Left ventricle myocardium inferior (tissue), 1 donor: ENCODE results near the gene WDR36. TPM values are rescaled to one million over a fixed set of nuclear protein-coding genes. Genes with fewer than 3 reads are reported as not detected.

Experiments used
- DNase-seq: peaks from one replicate; pipeline ENCODE4 v3.0.0-alpha.2; 2020
- H3K27ac ChIP-seq: fragments of 200-600 bp; replicated peaks from 2 replicates; pipeline ENCODE4 v1.8.0; 2021
- H3K27me3 ChIP-seq: fragments of 200-600 bp; 2 replicates; pipeline ENCODE4 v1.8.0; 2021; ENCODE audit warnings: low read depth
- H3K36me3 ChIP-seq: fragments of 200-600 bp; 2 replicates; pipeline ENCODE4 v1.8.0; 2021
- H3K4me1 ChIP-seq: fragments of 200-600 bp; 2 replicates; pipeline ENCODE4 v1.8.0; 2021
- H3K4me3 ChIP-seq: fragments of 200-600 bp; 2 replicates; pipeline ENCODE4 v1.8.0; 2021; ENCODE audit warnings: mild to moderate bottlenecking, moderate library complexity
- H3K9me3 ChIP-seq: fragments of 200-600 bp; replicated peaks from 2 replicates; pipeline ENCODE4 v1.8.0; 2021
- intact Hi-C: fragments of 100-400 bp; cut with micrococcal nuclease; formaldehyde crosslinking; loops from one replicate; pipeline ENCODE4 v1.11.0; 2022
- total RNA-seq: library from RNA; stranded (reverse); fragmentation: NEBNext Ultra II Directional; extraction: Animal tissue kit (Norgen Biotek cat#: 25700); gene quantifications from one replicate; pipeline ENCODE4 v1.2.1, GENCODE V29; 2021
- TF ChIP-seq, protein P1 (sequence below): fragments of 200-600 bp; IDR thresholded peaks from 2 replicates; pipeline ENCODE4 v1.8.0; 2021; ENCODE audit warnings: antibody characterized with exemption, mild to moderate bottlenecking, borderline replicate concordance
- donor health status: DM: no; HTN: yes; CAD: no; lungs with severe emphysema.

WDR36 gene
- total RNA-seq, 1 donor from 2014 or later = 11.8 TPM

DNA sequence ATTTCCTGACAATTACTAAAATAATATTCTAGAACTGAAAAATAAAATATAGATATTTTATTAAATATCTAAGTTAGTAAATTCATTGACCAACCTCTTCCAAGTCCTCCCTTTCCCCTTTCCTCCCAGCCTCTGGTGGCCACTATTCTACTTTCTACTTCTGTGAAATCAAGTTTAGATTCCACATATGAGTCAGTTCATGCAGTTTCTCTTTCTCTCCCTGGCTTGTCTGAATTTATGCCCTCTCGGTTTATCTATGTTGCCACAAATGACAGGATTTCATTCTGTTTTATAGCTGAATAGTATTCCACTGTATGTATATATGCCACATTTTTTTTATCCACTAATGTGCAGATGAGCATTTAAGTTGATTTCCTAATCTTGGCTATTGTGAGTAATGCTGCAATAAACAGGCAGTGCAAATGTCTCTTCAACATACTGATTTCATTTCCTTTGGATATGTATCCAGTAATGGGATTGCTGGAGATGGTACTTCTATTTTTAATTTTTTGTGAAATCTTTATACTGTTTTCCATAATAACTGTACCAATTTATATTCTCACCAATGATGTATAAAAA is 52.3 kb downstream of the WDR36 start:
- no peaks in the 10 kb centered on the region for H3K27me3 ChIP-seq
- no peak overlapping the region for H3K27ac ChIP-seq
- no peak overlapping the region for H3K4me3 ChIP-seq
- DNase-seq = no peak
- H3K4me1 ChIP-seq = peaks cover 8% of the 10 kb centered on the region
- H3K36me3 ChIP-seq = no peaks in the 10 kb centered on the region
- intact Hi-C loops = no loop called here
- TF ChIP-seq, protein P1, sequence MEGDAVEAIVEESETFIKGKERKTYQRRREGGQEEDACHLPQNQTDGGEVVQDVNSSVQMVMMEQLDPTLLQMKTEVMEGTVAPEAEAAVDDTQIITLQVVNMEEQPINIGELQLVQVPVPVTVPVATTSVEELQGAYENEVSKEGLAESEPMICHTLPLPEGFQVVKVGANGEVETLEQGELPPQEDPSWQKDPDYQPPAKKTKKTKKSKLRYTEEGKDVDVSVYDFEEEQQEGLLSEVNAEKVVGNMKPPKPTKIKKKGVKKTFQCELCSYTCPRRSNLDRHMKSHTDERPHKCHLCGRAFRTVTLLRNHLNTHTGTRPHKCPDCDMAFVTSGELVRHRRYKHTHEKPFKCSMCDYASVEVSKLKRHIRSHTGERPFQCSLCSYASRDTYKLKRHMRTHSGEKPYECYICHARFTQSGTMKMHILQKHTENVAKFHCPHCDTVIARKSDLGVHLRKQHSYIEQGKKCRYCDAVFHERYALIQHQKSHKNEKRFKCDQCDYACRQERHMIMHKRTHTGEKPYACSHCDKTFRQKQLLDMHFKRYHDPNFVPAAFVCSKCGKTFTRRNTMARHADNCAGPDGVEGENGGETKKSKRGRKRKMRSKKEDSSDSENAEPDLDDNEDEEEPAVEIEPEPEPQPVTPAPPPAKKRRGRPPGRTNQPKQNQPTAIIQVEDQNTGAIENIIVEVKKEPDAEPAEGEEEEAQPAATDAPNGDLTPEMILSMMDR = no peak
- H3K9me3 ChIP-seq = no peaks in the 10 kb centered on the region

DNA sequence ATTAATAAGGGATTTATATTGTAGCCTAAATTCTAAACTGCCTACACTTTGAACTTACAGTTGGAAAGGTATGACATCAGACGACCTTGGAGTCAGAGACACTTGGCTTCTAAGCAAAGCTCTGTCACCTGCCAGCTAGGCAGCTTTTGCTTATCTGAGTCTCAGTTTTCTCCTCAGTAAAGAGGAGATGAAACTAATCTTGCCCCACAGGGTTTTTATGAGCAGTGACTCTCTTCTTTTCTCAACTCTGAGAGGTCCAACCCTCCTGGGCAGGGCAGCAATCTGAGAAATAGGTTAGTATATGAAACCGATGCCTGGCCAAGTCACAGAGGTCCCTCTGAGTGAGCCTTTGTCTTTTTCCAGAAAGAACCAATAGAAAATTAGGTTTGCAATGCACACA is 53.9 kb downstream of the WDR36 start:
- peaks cover 8% of the 10 kb centered on the region for H3K4me1 ChIP-seq
- DNase-seq = no peak
- intact Hi-C loops = no loop called here
- no peak overlapping the region for H3K4me3 ChIP-seq
- no peak overlapping the region for H3K27ac ChIP-seq
- H3K9me3 ChIP-seq = no peaks in the 10 kb centered on the region
- no peaks in the 10 kb centered on the region for H3K36me3 ChIP-seq
- H3K27me3 ChIP-seq = no peaks in the 10 kb centered on the region
- TF ChIP-seq, protein P1 = no peak

DNA sequence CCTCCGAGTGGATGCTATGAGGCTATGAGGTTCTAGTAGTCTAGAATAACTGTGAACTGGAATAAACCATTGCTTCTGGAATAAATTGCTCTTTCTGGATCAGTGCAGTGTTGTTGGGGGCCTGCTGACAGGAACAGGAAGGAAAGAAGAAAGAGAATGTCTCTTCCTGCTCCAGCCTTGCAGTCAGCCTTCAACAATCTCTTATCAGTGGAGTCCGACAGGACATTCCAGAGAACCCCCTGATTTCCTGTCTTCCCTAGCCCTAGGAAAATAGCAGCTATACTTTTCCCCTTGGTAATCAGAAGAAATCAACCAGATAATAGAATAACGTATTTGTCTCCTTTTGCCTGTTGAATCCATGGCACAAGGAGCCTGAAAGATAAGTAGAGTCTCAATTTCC is 55.4 kb downstream of the WDR36 start:
- H3K4me3 ChIP-seq = no peak overlapping the region
- H3K27ac ChIP-seq = no peak overlapping the region
- H3K9me3 ChIP-seq = no peaks in the 10 kb centered on the region
- peaks cover 8% of the 10 kb centered on the region for H3K4me1 ChIP-seq
- H3K27me3 ChIP-seq = no peaks in the 10 kb centered on the region
- no peaks in the 10 kb centered on the region for H3K36me3 ChIP-seq
- no peak for DNase-seq
- intact Hi-C loops = no loop called here
- TF ChIP-seq, protein P1 = no peak

DNA sequence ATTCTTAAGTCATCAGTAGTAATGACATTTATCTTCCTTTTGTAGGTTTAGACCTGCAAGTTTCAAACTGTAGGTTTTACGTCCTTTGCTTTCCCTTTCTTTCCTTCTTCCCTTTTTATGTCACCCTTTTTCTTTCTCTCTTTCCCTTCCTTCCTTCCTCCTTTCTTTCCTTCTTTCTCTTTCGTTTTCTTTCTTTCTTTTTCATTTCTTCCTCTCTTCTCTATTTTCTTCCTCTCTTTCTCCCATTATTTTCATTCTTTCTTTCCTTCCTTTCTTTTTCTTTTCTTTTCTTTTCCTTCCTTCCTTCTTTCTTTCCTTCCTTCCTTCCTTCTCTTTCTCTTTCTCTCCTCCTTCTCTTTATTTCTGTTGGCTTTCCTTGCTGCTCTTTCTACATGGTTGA is 59.9 kb downstream of the WDR36 start:
- Histone ChIP-seq H3K36me3 (no peaks in the 10 kb centered on the region), H3K9me3 (no peaks in the 10 kb centered on the region), H3K4me3 (no peak overlapping the region), H3K27ac (no peak overlapping the region), H3K27me3 (no peaks in the 10 kb centered on the region), H3K4me1 (no peaks in the 10 kb centered on the region)
- DNase-seq = no peak
- intact Hi-C loops = no loop called here
- TF ChIP-seq, protein P1 = no peak

DNA sequence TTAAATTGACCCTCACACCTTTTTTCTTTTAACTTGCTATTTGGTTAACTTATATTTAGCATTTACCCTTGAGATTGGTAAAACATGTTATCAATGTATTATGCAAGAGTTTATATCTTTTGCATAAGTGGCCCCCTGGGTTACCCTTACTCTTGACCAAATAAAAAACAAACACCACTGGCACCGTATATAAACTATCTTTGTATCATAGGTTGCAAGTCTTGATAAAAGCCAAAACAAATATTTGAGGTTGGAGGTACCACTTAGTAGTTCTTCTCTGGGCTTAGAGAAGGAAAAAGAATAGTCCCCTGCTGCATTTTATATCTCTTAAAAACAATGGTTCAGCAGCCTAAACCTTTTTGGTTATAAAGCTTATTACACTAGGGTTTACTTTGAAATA is 61.3 kb downstream of the WDR36 start:
- no peaks in the 10 kb centered on the region for H3K9me3 ChIP-seq
- no peaks in the 10 kb centered on the region for H3K27me3 ChIP-seq
- TF ChIP-seq, protein P1 = no peak
- H3K4me3 ChIP-seq = no peak overlapping the region
- intact Hi-C loops = no loop called here
- no peak overlapping the region for H3K27ac ChIP-seq
- H3K36me3 ChIP-seq = no peaks in the 10 kb centered on the region
- H3K4me1 ChIP-seq = no peaks in the 10 kb centered on the region
- DNase-seq = no peak
